HCT116 (cell line): Measurements from ENCODE around the gene RBPJ. TPM values are rescaled to one million over a fixed set of nuclear protein-coding genes. Genes with fewer than 3 reads are reported as not detected.
A peak's percentile ranks its signal among the peaks of the same experiment; 100 is the strongest.

ENCODE experiments used
- ATAC-seq: fragments of 200-7000 bp; cut with Tn5 transposase; 2 replicates; pipeline ENCODE4 v1.9.1; 2020; ENCODE audit warnings: mild to moderate bottlenecking, moderate library complexity
- BruUV-seq: library from RNA; stranded (reverse); fragments of 400-500 nt; replicated peaks from 2 replicates; lab custom pipeline; 2021; lab: Mats Ljungman, UMichigan
- CTCF ChIA-PET: fragments of 300-600 bp; sonication (Branson Sonifier 250); formaldehyde crosslinking; loops from one replicate; lab custom pipeline; 2021; ENCODE audit warnings: antibody characterized with exemption; lab: Charles Lee
- POLR2A ChIA-PET: fragments of 300-600, 350-600 bp; sonication (Branson Sonifier 250); formaldehyde crosslinking; loops from one replicate; lab custom pipeline; 2021; ENCODE audit warnings: antibody characterized with exemption; lab: Charles Lee
- RAD21 ChIA-PET, 2 experiments: fragments of 300-600 bp; sonication (Branson Sonifier 250); formaldehyde crosslinking; loops; one replicate each; lab custom pipeline; 2023; ENCODE audit warnings: low total read pairs in 2 of 2; ENCODE audit not compliant: uncharacterized antibody in 2 of 2, unreplicated experiment in 2 of 2, low non-redundant PET in 1 of 2; lab: Charles Lee
- DNase-seq: peaks from one replicate; pipeline ENCODE4 v3.0.0-alpha.2; 2010; ENCODE audit warnings: low read depth, low spot score
- H2AFZ ChIP-seq: fragments of 200-600 bp; shearing (Covaris generic), sonication (generic); 2 replicates; pipeline ENCODE4 v1.6.1; 2017; ENCODE audit warnings: low read depth, mixed run types, mixed read lengths, antibody characterized with exemption, low read length; ENCODE audit not compliant: poor library complexity, severe bottlenecking
- H3K27ac ChIP-seq: 2 replicates; pipeline ENCODE4 v1.5.1; 2012; ENCODE audit warnings: low read depth, low read length
- H3K27me3 ChIP-seq: fragments of 200-600 bp; sonication (generic); 2 replicates; pipeline ENCODE4 v1.6.1; 2016; ENCODE audit warnings: mixed run types, low read length, mixed read lengths; ENCODE audit not compliant: insufficient read depth
- H3K36me3 ChIP-seq, 2 experiments: fragments of 200-500 bp in 1 of 2; fragments of 200-600 bp in 1 of 2; sonication (Bioruptor generic) in 1 of 2; sonication (generic) in 1 of 2; 2 replicates each; pipeline versions ENCODE4 v1.5.1 to v1.6.1; 2014 to 2016; ENCODE audit warnings: low read length in 2 of 2, inconsistent platforms in 1 of 2, mixed read lengths in 1 of 2, mixed run types in 1 of 2; ENCODE audit not compliant: insufficient read depth in 2 of 2, control insufficient read depth in 1 of 2
- H3K4me1 ChIP-seq, 2 experiments: fragments of 200-600 bp in 1 of 2; sonication (generic) in 1 of 2; 2 replicates each; pipeline versions ENCODE4 v1.5.1 to v1.6.1; 2012 to 2017; ENCODE audit warnings: low read length in 2 of 2, inconsistent platforms in 1 of 2, mild to moderate bottlenecking in 1 of 2, mixed read lengths in 1 of 2, mixed run types in 1 of 2, moderate library complexity in 1 of 2; ENCODE audit not compliant: insufficient read depth in 2 of 2, control insufficient read depth in 1 of 2
- H3K4me2 ChIP-seq: fragments of 200-600 bp; sonication (generic); 2 replicates; pipeline ENCODE4 v1.6.1; 2017; ENCODE audit warnings: mixed run types, low read length, mixed read lengths
- H3K4me3 ChIP-seq, 2 experiments: fragments of 200-600 bp in 1 of 2; sonication (generic) in 1 of 2; replicated peaks in 1 of 2; 2 replicates each; pipeline ENCODE4 v1.5.1; 2011 to 2016; ENCODE audit warnings: low read length in 2 of 2, control low read depth in 1 of 2, low read depth in 1 of 2, mild to moderate bottlenecking in 1 of 2, mixed read lengths in 1 of 2, mixed run types in 1 of 2
- H3K79me2 ChIP-seq: fragments of 200-600 bp; sonication (generic); 2 replicates; pipeline ENCODE4 v1.6.1; 2017; ENCODE audit warnings: mild to moderate bottlenecking, mixed run types, low read length, moderate library complexity, mixed read lengths; ENCODE audit not compliant: insufficient read depth
- H3K9ac ChIP-seq: fragments of 200-600 bp; sonication (generic); 2 replicates; pipeline ENCODE4 v1.6.1; 2016; ENCODE audit warnings: low read length, mixed read lengths
- H3K9me2 ChIP-seq: fragments of 200-600 bp; sonication (generic), shearing (Covaris generic); 2 replicates; pipeline ENCODE4 v1.6.1; 2017; ENCODE audit warnings: mixed run types, mild to moderate bottlenecking, moderate library complexity; ENCODE audit not compliant: insufficient read depth
- H3K9me3 ChIP-seq, 2 experiments: fragments of 200-500 bp in 1 of 2; fragments of 200-600 bp in 1 of 2; sonication (Bioruptor generic) in 1 of 2; sonication (generic) in 1 of 2; 2 replicates each; pipeline ENCODE4 v1.6.1; 2014 to 2017; ENCODE audit warnings: low read length in 2 of 2, mixed read lengths in 2 of 2, inconsistent platforms in 1 of 2, low read depth in 1 of 2, mild to moderate bottlenecking in 1 of 2, mixed run types in 1 of 2, moderate library complexity in 1 of 2; ENCODE audit not compliant: control insufficient read depth in 1 of 2, insufficient read depth in 1 of 2
- H4K20me1 ChIP-seq: fragments of 200-600 bp; sonication (generic), shearing (Covaris generic); 2 replicates; pipeline ENCODE4 v1.6.1; 2017; ENCODE audit warnings: mixed run types, mild to moderate bottlenecking, moderate library complexity; ENCODE audit not compliant: insufficient read depth
- CEBPB ChIP-seq: IDR thresholded peaks from 2 replicates; pipeline ENCODE4 v1.6.1; 2012; ENCODE audit warnings: low read depth
- CTCF ChIP-seq, 3 experiments: fragments of 200-600 bp in 1 of 3; sonication (generic) in 1 of 3; IDR thresholded peaks in 2 of 3; conservative IDR thresholded peaks in 1 of 3; 2 replicates each; pipeline ENCODE4 v1.5.1; 2012 to 2017; ENCODE audit warnings: low read depth in 2 of 3, low read length in 2 of 3, antibody characterized with exemption in 1 of 3, borderline replicate concordance in 1 of 3, control low read depth in 1 of 3, mild to moderate bottlenecking in 1 of 3, mixed read lengths in 1 of 3, mixed run types in 1 of 3, moderate library complexity in 1 of 3; ENCODE audit not compliant: insufficient read depth in 1 of 3
- ELF1 ChIP-seq: IDR thresholded peaks from 2 replicates; pipeline ENCODE4 v1.6.1; 2012; ENCODE audit warnings: low read depth, borderline replicate concordance
- JUND ChIP-seq: IDR thresholded peaks from 2 replicates; pipeline ENCODE4 v1.6.1; 2012
- POLR2A ChIP-seq: IDR thresholded peaks from 2 replicates; pipeline ENCODE4 v1.7.0; 2011; ENCODE audit warnings: borderline replicate concordance; ENCODE audit not compliant: insufficient read depth, insufficient read length; ENCODE audit errors: extremely low read depth
- YY1 ChIP-seq: IDR thresholded peaks from 2 replicates; pipeline ENCODE4 v1.6.1; 2011; ENCODE audit warnings: low read length, low read depth, moderate library complexity, mild to moderate bottlenecking; ENCODE audit not compliant: insufficient replicate concordance; ENCODE audit errors: extremely low read depth
- ZFX ChIP-seq: fragments of 450-650 bp; IDR thresholded peaks from 2 replicates; pipeline ENCODE4 v1.6.1; 2017
- ZNF274 ChIP-seq: fragments of 200-500 bp; sonication (Bioruptor generic); IDR thresholded peaks from 2 replicates; pipeline ENCODE4 v1.6.1; 2014; ENCODE audit warnings: mild to moderate bottlenecking, low read depth, low read length, inconsistent platforms
- intact Hi-C: fragments of 100-400 bp; cut with micrococcal nuclease; formaldehyde crosslinking; loops from 2 replicates; pipeline ENCODE4 v1.10.0; 2022
- total RNA-seq: library from RNA; stranded (reverse); gene quantifications from one replicate; pipeline ENCODE4 v1.2.1, GENCODE V29; 2021; ENCODE audit not compliant: unreplicated experiment
- TF ChIP-seq, protein P1 (sequence below): IDR thresholded peaks from 2 replicates; pipeline ENCODE4 v1.6.1; 2012

Gene RBPJ
- total RNA-seq, 1 experiment from 2014 or later = 72.7 TPM

DNA sequence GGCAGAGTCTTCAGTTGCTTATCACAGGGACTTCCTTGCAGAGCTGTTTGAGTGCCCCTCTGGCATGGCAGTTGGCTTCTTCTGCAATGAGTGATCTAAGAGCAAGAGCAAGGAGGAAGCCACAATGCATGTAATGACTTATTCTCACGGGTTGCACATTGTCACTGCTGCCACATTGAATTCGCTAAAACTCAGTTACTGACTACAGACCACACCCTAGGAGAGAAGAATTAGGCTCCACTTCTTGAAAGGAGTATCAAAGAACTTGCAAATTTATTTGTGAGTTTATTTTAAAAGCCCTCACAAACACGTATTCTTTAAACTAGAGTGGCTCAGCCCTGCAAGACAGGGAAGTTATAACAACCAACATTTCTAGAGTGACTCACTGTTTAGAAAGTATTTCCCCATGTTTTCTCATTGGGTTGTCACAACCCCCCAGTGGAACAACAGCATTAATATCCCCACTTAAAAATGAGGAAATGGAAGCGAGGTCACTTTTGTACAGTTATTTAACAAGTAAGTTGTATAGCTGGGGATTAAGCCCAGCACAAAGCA, 32.4 kb upstream of the RBPJ start:
- CTCF ChIA-PET = no interaction called here
- H3K4me3 ChIP-seq = no peak overlapping the region

More for the DNA sequence above, 32.4 kb upstream of the RBPJ start:
- intact Hi-C loops = no loop called here
- no peaks in the 10 kb centered on the region for H3K9me2 ChIP-seq
- peak overlapping the region; percentile 27 for H2AFZ ChIP-seq
- DNase-seq (no peak), ATAC-seq (no peak)
- TF ChIP-seq ZNF274 = no peak
- TF ChIP-seq CEBPB = no peak
- no peak for TF ChIP-seq ZFX
- no peak for TF ChIP-seq CTCF (IDR thresholded peaks at IDR 0.05 in 2 of 3, conservative IDR thresholded peaks at IDR 0.05 in 1 of 3; ENCODE audit: borderline replicate concordance in 1 of 3, insufficient read depth in 1 of 3, low read depth in 2 of 3, low read length in 2 of 3)
- no peak for TF ChIP-seq JUND
- no peak for TF ChIP-seq YY1
- no peak for TF ChIP-seq ELF1
- TF ChIP-seq POLR2A = no peak
- TF ChIP-seq, protein P1, sequence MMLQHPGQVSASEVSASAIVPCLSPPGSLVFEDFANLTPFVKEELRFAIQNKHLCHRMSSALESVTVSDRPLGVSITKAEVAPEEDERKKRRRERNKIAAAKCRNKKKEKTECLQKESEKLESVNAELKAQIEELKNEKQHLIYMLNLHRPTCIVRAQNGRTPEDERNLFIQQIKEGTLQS = no peak
- H3K4me2 ChIP-seq = no peak overlapping the region
- H3K9ac ChIP-seq = no peak overlapping the region
- no peaks in the 10 kb centered on the region for H3K36me3 ChIP-seq
- BruUV-seq = no TSS peak
- ChIA-PET POLR2A (no interaction called here), RAD21 (no interaction called here)
- no peak overlapping the region for H3K27ac ChIP-seq
- H3K79me2 ChIP-seq = no peaks in the 10 kb centered on the region
- no peaks in the 10 kb centered on the region for H3K9me3 ChIP-seq
- H4K20me1 ChIP-seq = no peaks in the 10 kb centered on the region
- H3K4me1 ChIP-seq = peaks cover 0 to 5% of the 10 kb centered on the region in 2 experiments; a peak in 2 of 4 replicates
- no peaks in the 10 kb centered on the region for H3K27me3 ChIP-seq
